MM.1S (cell line): Measurements from ENCODE around the gene CLPTM1L.

Source experiments
- DNase-seq: peaks from one replicate; pipeline ENCODE4 v3.0.0-alpha.2; 2015
- H2AFZ ChIP-seq: fragments of 300-600 bp; sonication (generic); 2 replicates; pipeline ENCODE4 v1.6.0; 2016; ENCODE audit warnings: antibody characterized with exemption, low read length
- H3F3A ChIP-seq: fragments of 300-600 bp; sonication (generic); 2 replicates; pipeline ENCODE4 v1.6.1; 2016; ENCODE audit warnings: mild to moderate bottlenecking, antibody characterized with exemption, low read length, moderate library complexity, mixed read lengths; ENCODE audit not compliant: insufficient read depth
- H3K27ac ChIP-seq: fragments of 300-600 bp; sonication (generic); 2 replicates; pipeline ENCODE4 v1.5.1; 2016; ENCODE audit warnings: mild to moderate bottlenecking, low read length
- H3K27me3 ChIP-seq: fragments of 300-600 bp; sonication (generic); replicated peaks from 2 replicates; pipeline ENCODE4 v1.6.0; 2016; ENCODE audit warnings: low read length; ENCODE audit not compliant: insufficient read depth
- H3K36me3 ChIP-seq: fragments of 300-600 bp; sonication (generic); replicated peaks from 2 replicates; pipeline ENCODE4 v1.6.1; 2016; ENCODE audit warnings: mild to moderate bottlenecking, low read length, mixed read lengths; ENCODE audit not compliant: insufficient read depth
- H3K4me1 ChIP-seq: fragments of 300-600 bp; sonication (generic); 2 replicates; pipeline ENCODE4 v1.6.1; 2016; ENCODE audit warnings: low read length, mixed read lengths
- H3K4me2 ChIP-seq: fragments of 300-600 bp; sonication (generic); 2 replicates; pipeline ENCODE4 v1.6.0; 2016; ENCODE audit warnings: low read depth, low read length
- H3K4me3 ChIP-seq: fragments of 300-600 bp; sonication (generic); 2 replicates; pipeline ENCODE4 v1.5.1; 2016; ENCODE audit warnings: low read length, mixed read lengths
- H3K79me2 ChIP-seq: fragments of 300-600 bp; sonication (generic); 2 replicates; pipeline ENCODE4 v1.6.1; 2016; ENCODE audit warnings: mixed run types, low read length, mixed read lengths
- H3K9ac ChIP-seq: fragments of 300-600 bp; sonication (generic); 2 replicates; pipeline ENCODE4 v1.6.1; 2016; ENCODE audit warnings: low read length, mixed read lengths
- H3K9me2 ChIP-seq: fragments of 300-600 bp; sonication (generic); replicated peaks from 2 replicates; pipeline ENCODE4 v1.6.1; 2016; ENCODE audit warnings: mild to moderate bottlenecking, low read length, mixed read lengths; ENCODE audit not compliant: insufficient read depth
- H3K9me3 ChIP-seq: fragments of 300-600 bp; sonication (generic); replicated peaks from 2 replicates; pipeline ENCODE4 v1.6.1; 2016; ENCODE audit warnings: mild to moderate bottlenecking, low read length, mixed read lengths; ENCODE audit not compliant: insufficient read depth
- H4K20me1 ChIP-seq: fragments of 300-600 bp; sonication (generic); 2 replicates; pipeline ENCODE4 v1.6.1; 2016; ENCODE audit warnings: mild to moderate bottlenecking, low read length, moderate library complexity, mixed read lengths; ENCODE audit not compliant: insufficient read depth
- CTCF ChIP-seq: fragments of 300-600 bp; sonication (generic); IDR thresholded peaks from 2 replicates; pipeline ENCODE4 v1.5.1; 2016; ENCODE audit warnings: antibody characterized with exemption, low read length, mixed read lengths
- EZH2 ChIP-seq: fragments of 300-600 bp; sonication (generic); optimal IDR thresholded peaks from 2 replicates; pipeline ENCODE3; 2017; ENCODE audit warnings: low read depth, mild to moderate bottlenecking, antibody characterized with exemption, low read length, mixed read lengths
- EZH2phosphoT487 ChIP-seq: fragments of 300-600 bp; sonication (generic); IDR thresholded peaks from 2 replicates; pipeline ENCODE4 v1.6.1; 2018; ENCODE audit warnings: antibody characterized with exemption, low read length

Gene CLPTM1L

GRCh38 chr5:1385395-1386273, 40.7 kb upstream of the CLPTM1L start:
- Histone ChIP-seq H3K4me3 (peak overlapping the region; percentile 65), H3K4me2 (peak overlapping the region; percentile 98), H3K9me3 (no peaks in the 10 kb centered on the region), H3K36me3 (no peaks in the 10 kb centered on the region), H2AFZ (peak overlapping the region; percentile 61), H3K4me1 (peaks cover 11% of the 10 kb centered on the region), H3F3A (peaks cover 9% of the 10 kb centered on the region), H3K9me2 (no peaks in the 10 kb centered on the region), H3K79me2 (no peaks in the 10 kb centered on the region), H3K27ac (peak overlapping the region; percentile 53; the same call in 1 of the 2 replicates), H4K20me1 (no peaks in the 10 kb centered on the region), H3K9ac (peak overlapping the region; percentile 68), H3K27me3 (peaks cover 28% of the 10 kb centered on the region)
- DNase-seq = peak; percentile 89
- TF ChIP-seq EZH2phosphoT487 = no peak
- no peak for TF ChIP-seq CTCF
- TF ChIP-seq EZH2 = no peak

- TF ChIP-seq EZH2 (no peak), EZH2phosphoT487 (no peak), CTCF (no peak)
- H3K9me3 ChIP-seq = no peaks in the 10 kb centered on the region
- no peaks in the 10 kb centered on the region for H3K9me2 ChIP-seq
- no peak overlapping the region for H2AFZ ChIP-seq
- no peaks in the 10 kb centered on the region for H4K20me1 ChIP-seq
- peaks cover 11% of the 10 kb centered on the region for H3K4me1 ChIP-seq
- H3K27ac ChIP-seq = no peak overlapping the region
- no peaks in the 10 kb centered on the region for H3K79me2 ChIP-seq
- DNase-seq = no peak
- peaks cover 17% of the 10 kb centered on the region for H3K27me3 ChIP-seq
- H3K4me2 ChIP-seq = no peak overlapping the region
- H3K4me3 ChIP-seq = no peak overlapping the region
- H3F3A ChIP-seq = peaks cover 12% of the 10 kb centered on the region
- H3K36me3 ChIP-seq = no peaks in the 10 kb centered on the region
- H3K9ac ChIP-seq = no peak overlapping the region
These were observed 39.6 kb upstream of the CLPTM1L start for GRCh38 chr5:1384521-1384920.

- peaks cover 11% of the 10 kb centered on the region for H3K27me3 ChIP-seq
- no peak for DNase-seq
These were observed 39.0 kb upstream of the CLPTM1L start for GRCh38 chr5:1383886-1384401.

GRCh38 chr5:1383344-1383743, 38.4 kb upstream of the CLPTM1L start:
- Histone ChIP-seq H3F3A (peaks cover 12% of the 10 kb centered on the region), H3K4me1 (peaks cover 11% of the 10 kb centered on the region), H4K20me1 (no peaks in the 10 kb centered on the region), H3K27me3 (peaks cover 6% of the 10 kb centered on the region), H3K36me3 (no peaks in the 10 kb centered on the region), H3K79me2 (no peaks in the 10 kb centered on the region), H3K4me2 (no peak overlapping the region), H2AFZ (no peak overlapping the region), H3K9me2 (no peaks in the 10 kb centered on the region), H3K4me3 (no peak overlapping the region), H3K9me3 (no peaks in the 10 kb centered on the region), H3K9ac (no peak overlapping the region), H3K27ac (no peak overlapping the region)
- TF ChIP-seq EZH2 (no peak), CTCF (no peak), EZH2phosphoT487 (no peak)
- no peak for DNase-seq

More at GRCh38 chr5:1383886-1384401, 39.0 kb upstream of the CLPTM1L start:
- H3K9ac ChIP-seq = no peak overlapping the region
- H3K9me2 ChIP-seq = no peaks in the 10 kb centered on the region
- no peak overlapping the region for H3K4me3 ChIP-seq
- H3K36me3 ChIP-seq = no peaks in the 10 kb centered on the region
- peaks cover 12% of the 10 kb centered on the region for H3F3A ChIP-seq
- H3K4me2 ChIP-seq = no peak overlapping the region
- H2AFZ ChIP-seq = no peak overlapping the region
- no peak overlapping the region for H3K27ac ChIP-seq
- peaks cover 11% of the 10 kb centered on the region for H3K4me1 ChIP-seq
- H3K79me2 ChIP-seq = no peaks in the 10 kb centered on the region
- H4K20me1 ChIP-seq = no peaks in the 10 kb centered on the region
- no peaks in the 10 kb centered on the region for H3K9me3 ChIP-seq
- TF ChIP-seq EZH2 = no peak
- TF ChIP-seq EZH2phosphoT487 = no peak
